CD4-positive, alpha-beta memory T cell (primary cell): Measurements from ENCODE around the gene DCLRE1B. TPM values are rescaled to one million over a fixed set of nuclear protein-coding genes. Genes with fewer than 3 reads are reported as not detected.
A peak's percentile ranks its signal among the peaks of the same experiment; 100 is the strongest.

Experiments used
- CTCF ChIA-PET: fragments of 350-600 bp; sonication (Branson Sonifier 250); formaldehyde crosslinking; loops from one replicate; lab custom pipeline; 2021; ENCODE audit warnings: inconsistent platforms; ENCODE audit not compliant: partially characterized antibody; lab: Charles Lee
- POLR2A ChIA-PET: fragments of 350-600 bp; sonication (Branson Sonifier 250); formaldehyde crosslinking; loops from one replicate; lab custom pipeline; 2021; ENCODE audit not compliant: partially characterized antibody; lab: Charles Lee
- DNase-seq, 5 donors: peaks; one replicate each; pipeline versions ENCODE4 v3.0.0 to v3.0.0-alpha.2; 2020 to 2022; ENCODE audit warnings: mixed read lengths in 1 of 5
- H3K27ac ChIP-seq: one replicate; pipeline ENCODE4 v1.7.0; 2013; ENCODE audit warnings: low read depth, low read length
- H3K27me3 ChIP-seq: 2 replicates; pipeline ENCODE4 v1.7.0; 2013; ENCODE audit warnings: mild to moderate bottlenecking, low read length, moderate library complexity; ENCODE audit not compliant: insufficient read depth
- H3K36me3 ChIP-seq: 2 replicates; pipeline ENCODE4 v1.7.0; 2013; ENCODE audit warnings: mild to moderate bottlenecking, low read length, moderate library complexity; ENCODE audit not compliant: insufficient read depth
- H3K4me1 ChIP-seq: 2 replicates; pipeline ENCODE4 v1.7.0; 2013; ENCODE audit warnings: mild to moderate bottlenecking, low read length, moderate library complexity; ENCODE audit not compliant: insufficient read depth
- H3K4me3 ChIP-seq, 2 donors: one replicate each; pipeline ENCODE4 v1.7.0; 2013; ENCODE audit warnings: low read length in 2 of 2, mild to moderate bottlenecking in 1 of 2
- H3K9me3 ChIP-seq, 2 donors: one replicate each; pipeline ENCODE4 v1.7.0; 2013; ENCODE audit warnings: low read length in 2 of 2, control low read depth in 1 of 2; ENCODE audit not compliant: control insufficient read depth in 1 of 2
- H3K27ac Mint-ChIP-seq, 7 donors: one replicate each; pipeline ENCODE4 v1.8.0; 2020 to 2021; ENCODE audit warnings: mixed read lengths in 7 of 7, mild to moderate bottlenecking in 6 of 7, inconsistent platforms in 3 of 7, moderate library complexity in 3 of 7
- H3K27me3 Mint-ChIP-seq, 2 donors: one replicate each; pipeline ENCODE4 v1.8.0; 2020 to 2021; ENCODE audit warnings: mixed read lengths in 2 of 2
- H3K36me3 Mint-ChIP-seq, 2 donors: one replicate each; pipeline ENCODE4 v1.8.0; 2020 to 2021; ENCODE audit warnings: mixed read lengths in 2 of 2, inconsistent platforms in 1 of 2, mild to moderate bottlenecking in 1 of 2
- H3K4me1 Mint-ChIP-seq, 4 donors: one replicate each; pipeline ENCODE4 v1.8.0; 2020 to 2021; ENCODE audit warnings: mixed read lengths in 4 of 4, mild to moderate bottlenecking in 1 of 4
- H3K4me3 Mint-ChIP-seq, 8 donors: one replicate each; pipeline ENCODE4 v1.8.0; 2020 to 2021; ENCODE audit warnings: mixed read lengths in 8 of 8, mild to moderate bottlenecking in 7 of 8, moderate library complexity in 6 of 8, inconsistent platforms in 3 of 8
- H3K9me3 Mint-ChIP-seq, 8 donors: one replicate each; pipeline ENCODE4 v1.8.0; 2020 to 2021; ENCODE audit warnings: mixed read lengths in 8 of 8, mild to moderate bottlenecking in 5 of 8, inconsistent platforms in 3 of 8, moderate library complexity in 1 of 8
- intact Hi-C: fragments of 100-400 bp; cut with micrococcal nuclease; formaldehyde crosslinking; loops from one replicate; pipeline ENCODE4 v1.15.1; 2023
- polyA plus RNA-seq, 2 donors: library from polyadenylated mRNA; unstranded; fragments of 300-500 nt; fragmentation: Illumina TruSeq; gene quantifications; one replicate each; pipeline ENCODE4 v1.2.3, GENCODE V29; 2021
- total RNA-seq, 2 experiments: library from RNA; stranded (reverse); gene quantifications; one replicate each; pipeline ENCODE4 v1.2.3, GENCODE V29; 2021

The DCLRE1B gene
- total and polyA plus RNA-seq, 4 experiments from 2014 or later, result 2.8 to 5.4 (median 5.2) TPM

- intact Hi-C loops, result loop anchor here (1.0 to 2.0 kb wide), 4 partner anchors 10 to 650 kb away; partner anchors contain the start of gene BCAS2
- Histone ChIP-seq H3K4me1 (peaks cover 57% of the 10 kb centered on the region), H3K36me3 (no peaks in the 10 kb centered on the region), H3K27me3 (no peaks in the 10 kb centered on the region), H3K9me3 (no peaks in the 10 kb centered on the region), H3K4me3 (peak overlapping the region; percentile 50 to 98), H3K27ac (peak overlapping the region; percentile 97)
- H3K9me3 Mint-ChIP-seq, result peaks cover 0 to 5% (median 0%) of the 10 kb centered on the region in 8 donors
- H3K4me3 Mint-ChIP-seq, result peak overlapping the region; percentile 89 to 99 (median 94)
- peaks cover 0 to 25% of the 10 kb centered on the region in 2 donors for H3K36me3 Mint-ChIP-seq
- peaks cover 45 to 71% (median 57%) of the 10 kb centered on the region in 4 donors for H3K4me1 Mint-ChIP-seq
- no peaks in the 10 kb centered on the region for H3K27me3 Mint-ChIP-seq
- peak overlapping the region; percentile 97 to 100 (median 99) for H3K27ac Mint-ChIP-seq
- POLR2A ChIA-PET, result interaction anchor here (0.6 to 9.3 kb wide), 32 partner anchors 10 to 974 kb away, joined by 3 to 277 read pairs (median 8); partner anchors contain the start of genes AP4B1, CSDE1, DCLRE1B and LRIG2
- CTCF ChIA-PET, result interaction anchor here (0.8 to 8.3 kb wide), 20 partner anchors 9 to 858 kb away, joined by 3 to 103 read pairs (median 6); partner anchors contain the start of genes AP4B1, DCLRE1B, LRIG2 and RSBN1
- peak; percentile 82 to 96 (median 85) for DNase-seq
Measured at GRCh38 chr1:113930499-113931161, 25.5 kb downstream of the DCLRE1B start.

GRCh38 chr1:113931451-113931851 is 26.3 kb downstream of the DCLRE1B start:
- Mint-ChIP-seq H3K36me3 (peaks cover 0 to 25% of the 10 kb centered on the region in 2 donors), H3K4me1 (peaks cover 49 to 79% (median 64%) of the 10 kb centered on the region in 4 donors), H3K9me3 (peaks cover 0 to 6% (median 0%) of the 10 kb centered on the region in 8 donors), H3K27ac (peak overlapping the region; percentile 97 to 100 (median 99)), H3K27me3 (no peaks in the 10 kb centered on the region), H3K4me3 (peak overlapping the region; percentile 89 to 99 (median 94))
- Histone ChIP-seq H3K36me3 (no peaks in the 10 kb centered on the region), H3K4me1 (peaks cover 65% of the 10 kb centered on the region), H3K27ac (peak overlapping the region; percentile 97), H3K9me3 (no peaks in the 10 kb centered on the region), H3K4me3 (peak overlapping the region in 1 of 2 donors; percentile 98), H3K27me3 (no peaks in the 10 kb centered on the region)
- intact Hi-C loops, result loop anchor here (1.0 to 2.0 kb wide), 4 partner anchors 9 to 649 kb away; partner anchors contain the start of gene BCAS2
- DNase-seq, result peak; percentile 58 to 74 (median 67)
- CTCF ChIA-PET, result interaction anchor here (0.8 to 8.3 kb wide), 18 partner anchors 9 to 859 kb away, joined by 3 to 103 read pairs (median 4); partner anchors contain the start of genes AP4B1, DCLRE1B, LRIG2 and RSBN1
- POLR2A ChIA-PET, result interaction anchor here (0.6 to 9.3 kb wide), 22 partner anchors 9 to 785 kb away, joined by 3 to 277 read pairs (median 16); partner anchors contain the start of genes AP4B1, DCLRE1B, RSBN1 and TRIM33

GRCh38 chr1:113934006-113934405 is 28.9 kb downstream of the DCLRE1B start:
- H3K27ac Mint-ChIP-seq, result peak overlapping the region; percentile 89 to 100 (median 97)
- no peaks in the 10 kb centered on the region for H3K9me3 ChIP-seq
- CTCF ChIA-PET, result interaction anchor here (1.0 to 8.3 kb wide), 3 partner anchors 10 to 29 kb away, joined by 3 to 98 read pairs (median 5); no protein-coding TSS in a partner anchor
- H3K4me3 ChIP-seq, result no peak overlapping the region
- no peaks in the 10 kb centered on the region for H3K27me3 ChIP-seq
- H3K9me3 Mint-ChIP-seq, result peaks cover 0 to 7% (median 0%) of the 10 kb centered on the region in 8 donors
- POLR2A ChIA-PET, result interaction anchor here (1.3 to 9.1 kb wide), 4 partner anchors 10 to 34 kb away, joined by 3 to 120 read pairs (median 4); no protein-coding TSS in a partner anchor
- H3K4me1 Mint-ChIP-seq, result peaks cover 53 to 89% (median 71%) of the 10 kb centered on the region in 4 donors
- H3K27me3 Mint-ChIP-seq, result no peaks in the 10 kb centered on the region
- intact Hi-C loops, result no loop called here
- peak overlapping the region; percentile 97 for H3K27ac ChIP-seq
- peak overlapping the region; percentile 64 to 99 (median 93) for H3K4me3 Mint-ChIP-seq
- no peak for DNase-seq
- peaks cover 3 to 25% of the 10 kb centered on the region in 2 donors for H3K36me3 Mint-ChIP-seq
- H3K4me1 ChIP-seq, result peaks cover 83% of the 10 kb centered on the region
- H3K36me3 ChIP-seq, result no peaks in the 10 kb centered on the region

GRCh38 chr1:113934511-113935055 is 29.5 kb downstream of the DCLRE1B start:
- no peaks in the 10 kb centered on the region for H3K27me3 ChIP-seq
- peaks cover 58 to 91% (median 76%) of the 10 kb centered on the region in 4 donors for H3K4me1 Mint-ChIP-seq
- H3K9me3 ChIP-seq, result no peaks in the 10 kb centered on the region
- peak overlapping the region; percentile 97 for H3K27ac ChIP-seq
- no peak for DNase-seq
- no peaks in the 10 kb centered on the region for H3K36me3 ChIP-seq
- ChIA-PET CTCF (interaction anchor here (0.9 to 8.3 kb wide), 5 partner anchors 11 to 116 kb away, joined by 3 to 98 read pairs (median 3); no protein-coding TSS in a partner anchor), POLR2A (interaction anchor here (0.8 to 9.1 kb wide), 4 partner anchors 9 to 543 kb away, joined by 3 to 120 read pairs (median 4); no protein-coding TSS in a partner anchor)
- intact Hi-C loops, result no loop called here
- H3K4me3 ChIP-seq, result no peak overlapping the region
- peak overlapping the region in 7 of 8 donors; percentile 21 to 99 (median 92) for H3K4me3 Mint-ChIP-seq
- H3K36me3 Mint-ChIP-seq, result peaks cover 3 to 23% of the 10 kb centered on the region in 2 donors
- H3K27me3 Mint-ChIP-seq, result no peaks in the 10 kb centered on the region
- H3K27ac Mint-ChIP-seq, result peak overlapping the region; percentile 89 to 100 (median 97)
- peaks cover 89% of the 10 kb centered on the region for H3K4me1 ChIP-seq
- peaks cover 0 to 7% (median 0%) of the 10 kb centered on the region in 8 donors for H3K9me3 Mint-ChIP-seq

DNA sequence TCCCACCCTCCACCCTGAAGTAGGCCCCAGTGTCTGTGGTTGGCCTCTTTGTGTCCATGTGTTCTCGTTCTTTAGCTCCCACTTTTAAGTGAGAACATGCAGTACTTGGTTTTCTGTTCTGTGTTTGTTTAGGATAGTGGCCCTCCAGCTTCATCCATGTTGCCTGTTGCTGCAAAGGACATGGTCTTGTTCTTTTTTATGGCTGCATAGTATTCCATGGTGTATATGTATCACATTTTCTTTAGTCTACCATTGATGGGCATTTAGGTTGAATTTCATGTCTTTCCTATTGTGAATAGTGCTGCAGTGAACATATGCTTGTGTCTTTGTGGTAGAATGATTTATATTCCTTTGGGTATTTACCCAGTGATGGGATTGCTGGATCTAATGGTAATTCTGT is 30.1 kb downstream of the DCLRE1B start:
- H3K4me1 ChIP-seq, result peaks cover 95% of the 10 kb centered on the region
- CTCF ChIA-PET, result interaction anchor here (0.9 to 8.3 kb wide), 4 partner anchors 11 to 116 kb away, joined by 3 to 98 read pairs (median 3); no protein-coding TSS in a partner anchor
- POLR2A ChIA-PET, result interaction anchor here (0.8 to 9.1 kb wide), 5 partner anchors 9 to 544 kb away, joined by 3 to 120 read pairs (median 4); partner anchors contain the start of gene RSBN1

DNA sequence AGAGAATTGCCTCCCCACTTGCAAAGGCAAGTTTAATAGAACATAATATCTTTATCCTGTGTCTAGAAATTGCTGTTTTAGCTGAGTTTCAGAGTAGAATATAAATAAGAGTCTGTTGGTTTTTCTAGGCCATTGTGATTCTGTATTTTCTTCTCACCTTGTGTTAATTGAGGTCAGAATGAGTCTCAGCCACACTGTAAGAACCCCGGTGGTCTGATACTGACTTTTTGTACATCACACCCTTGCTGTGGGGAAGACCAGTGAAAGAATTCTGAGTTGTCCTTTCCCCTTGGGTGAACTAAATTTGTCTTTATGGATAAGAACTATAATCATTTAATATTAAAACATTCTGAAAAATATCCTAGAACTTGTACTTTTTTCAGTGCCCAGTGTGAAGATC is 30.8 kb downstream of the DCLRE1B start:
- H3K36me3 ChIP-seq, result peaks cover 8% of the 10 kb centered on the region
- Mint-ChIP-seq H3K4me1 (peaks cover 71 to 95% (median 85%) of the 10 kb centered on the region in 4 donors), H3K27me3 (no peaks in the 10 kb centered on the region), H3K36me3 (peaks cover 11 to 24% of the 10 kb centered on the region in 2 donors), H3K27ac (peak overlapping the region; percentile 44 to 84 (median 66)), H3K9me3 (peaks cover 0 to 4% (median 0%) of the 10 kb centered on the region in 8 donors), H3K4me3 (peak overlapping the region in 4 of 8 donors; percentile 16 to 62 (median 29))
- no peak for DNase-seq
- H3K27ac ChIP-seq, result no peak overlapping the region
- H3K9me3 ChIP-seq, result no peaks in the 10 kb centered on the region
- H3K4me3 ChIP-seq, result no peak overlapping the region
- ChIA-PET CTCF (interaction anchor here (1.1 to 8.3 kb wide), 2 partner anchors 12 to 66 kb away, joined by 3 to 98 read pairs; no protein-coding TSS in a partner anchor), POLR2A (interaction anchor here (1.2 to 9.1 kb wide), 3 partner anchors 11 to 124 kb away, joined by 3 to 120 read pairs (median 4); partner anchors contain the start of gene RSBN1)
- intact Hi-C loops, result no loop called here
- peaks cover 99% of the 10 kb centered on the region for H3K4me1 ChIP-seq
- H3K27me3 ChIP-seq, result no peaks in the 10 kb centered on the region

More for the DNA sequence above, 30.1 kb downstream of the DCLRE1B start:
- no peak overlapping the region for H3K4me3 ChIP-seq
- intact Hi-C loops, result no loop called here
- no peaks in the 10 kb centered on the region for H3K27me3 Mint-ChIP-seq
- no peaks in the 10 kb centered on the region for H3K9me3 ChIP-seq
- no peaks in the 10 kb centered on the region for H3K27me3 ChIP-seq
- H3K4me1 Mint-ChIP-seq, result peaks cover 63 to 95% (median 81%) of the 10 kb centered on the region in 4 donors
- no peak for DNase-seq
- peak overlapping the region in 5 of 8 donors; percentile 26 to 62 (median 39) for H3K4me3 Mint-ChIP-seq
- H3K36me3 Mint-ChIP-seq, result peaks cover 3 to 24% of the 10 kb centered on the region in 2 donors
- peaks cover 0 to 7% (median 0%) of the 10 kb centered on the region in 8 donors for H3K9me3 Mint-ChIP-seq
- H3K36me3 ChIP-seq, result no peaks in the 10 kb centered on the region
- H3K27ac Mint-ChIP-seq, result peak overlapping the region; percentile 61 to 84 (median 73)
- no peak overlapping the region for H3K27ac ChIP-seq
